SK-N-SH (cell line): ENCODE measurements around the gene CDCA3. TPM values are rescaled to one million over a fixed set of nuclear protein-coding genes. Genes with fewer than 3 reads are reported as not detected.

ENCODE experiments used
- CTCF ChIA-PET: fragments of 300-600, 350-600 bp; formaldehyde crosslinking; extraction: SDS; loops from one replicate; lab custom pipeline; 2021; lab: Yijun Ruan, JAX
- POLR2A ChIA-PET: fragments of 350-600 bp; sonication (Branson Sonifier 250); formaldehyde crosslinking; extraction: SDS; loops from one replicate; lab custom pipeline; 2020; ENCODE audit warnings: antibody characterized with exemption, inconsistent platforms; lab: Yijun Ruan, JAX
- DNase-seq: peaks from one replicate; pipeline ENCODE4 v3.0.0; 2012
- H2AFZ ChIP-seq: fragments of 200-600 bp; sonication (generic); 2 replicates; pipeline ENCODE4 v1.8.1; 2016; ENCODE audit warnings: antibody characterized with exemption, mild to moderate bottlenecking, low read depth
- H3F3A ChIP-seq: fragments of 200-600 bp; sonication (generic); replicated peaks from 2 replicates; pipeline ENCODE3; 2016; ENCODE audit warnings: antibody characterized with exemption, mild to moderate bottlenecking; ENCODE audit not compliant: insufficient read depth
- H3K27ac ChIP-seq, 2 experiments: fragments of 200-500 bp in 1 of 2; fragments of 200-600 bp in 1 of 2; sonication (Bioruptor generic) in 1 of 2; sonication (generic), shearing (Covaris generic) in 1 of 2; 2 replicates each; pipeline versions ENCODE4 v1.5.1 to v1.6.1; 2014 to 2016; ENCODE audit warnings: low read depth in 2 of 2, inconsistent platforms in 1 of 2, low read length in 1 of 2, mild to moderate bottlenecking in 1 of 2, mixed read lengths in 1 of 2
- H3K27me3 ChIP-seq: fragments of 200-600 bp; sonication (generic), shearing (Covaris generic); 2 replicates; pipeline ENCODE4 v1.6.1; 2016; ENCODE audit warnings: mixed run types; ENCODE audit not compliant: insufficient read depth
- H3K36me3 ChIP-seq, 2 experiments: fragments of 200-500 bp in 1 of 2; fragments of 200-600 bp in 1 of 2; sonication (Bioruptor generic) in 1 of 2; sonication (generic) in 1 of 2; replicated peaks in 1 of 2; 2 replicates each; pipeline versions ENCODE3 to v1.5.1; 2014 to 2016; ENCODE audit warnings: low read length in 1 of 2, mild to moderate bottlenecking in 1 of 2; ENCODE audit not compliant: insufficient read depth in 2 of 2, control insufficient read depth in 1 of 2
- H3K4me1 ChIP-seq, 2 experiments: fragments of 200-500 bp in 1 of 2; fragments of 200-600 bp in 1 of 2; sonication (Bioruptor generic) in 1 of 2; sonication (generic), shearing (Covaris generic) in 1 of 2; 2 replicates each; pipeline versions ENCODE4 v1.5.1 to v1.6.1; 2014 to 2016; ENCODE audit warnings: low read depth in 1 of 2, low read length in 1 of 2, mixed run types in 1 of 2; ENCODE audit not compliant: insufficient read depth in 2 of 2, control insufficient read depth in 1 of 2
- H3K4me2 ChIP-seq: fragments of 200-600 bp; sonication (generic), shearing (Covaris generic); 2 replicates; pipeline ENCODE4 v1.6.1; 2017; ENCODE audit warnings: mixed run types
- H3K4me3 ChIP-seq, 2 experiments: fragments of 200-500 bp in 1 of 2; fragments of 200-600 bp in 1 of 2; sonication (Bioruptor generic) in 1 of 2; sonication (generic), shearing (Covaris generic) in 1 of 2; 2 replicates each; pipeline versions ENCODE4 v1.5.1 to v1.8.1; 2014 to 2016; ENCODE audit warnings: low read depth in 2 of 2, inconsistent platforms in 1 of 2, low read length in 1 of 2, mild to moderate bottlenecking in 1 of 2, mixed read lengths in 1 of 2, moderate library complexity in 1 of 2
- H3K79me2 ChIP-seq: fragments of 200-600 bp; sonication (generic); 2 replicates; pipeline ENCODE4 v1.8.1; 2017; ENCODE audit warnings: mild to moderate bottlenecking; ENCODE audit not compliant: insufficient read depth
- H3K9ac ChIP-seq: fragments of 200-600 bp; sonication (generic); 2 replicates; pipeline ENCODE4 v1.6.1; 2017; ENCODE audit warnings: mixed run types
- H3K9me2 ChIP-seq: fragments of 200-600 bp; sonication (generic); 2 replicates; pipeline ENCODE4 v1.6.1; 2017; ENCODE audit warnings: mixed run types
- H3K9me3 ChIP-seq: fragments of 200-600 bp; sonication (generic); 2 replicates; pipeline ENCODE4 v1.6.1; 2017; ENCODE audit warnings: mixed run types, mild to moderate bottlenecking, moderate library complexity
- H4K20me1 ChIP-seq: fragments of 200-600 bp; sonication (generic); 2 replicates; pipeline ENCODE4 v1.6.1; 2017; ENCODE audit warnings: mild to moderate bottlenecking, mixed run types; ENCODE audit not compliant: insufficient read depth
- CHD2 ChIP-seq: fragments of 150-350 bp; IDR thresholded peaks from 2 replicates; pipeline ENCODE4 v1.6.1; 2018; ENCODE audit warnings: low read length; ENCODE audit not compliant: partially characterized antibody
- FOXM1 ChIP-seq: IDR thresholded peaks from 2 replicates; pipeline ENCODE4 v1.4.0; 2012; ENCODE audit warnings: low read depth, mild to moderate bottlenecking
- GABPA ChIP-seq: IDR thresholded peaks from 2 replicates; pipeline ENCODE4 v1.4.0; 2012; ENCODE audit warnings: low read depth, mild to moderate bottlenecking
- GATA2 ChIP-seq: sonication (generic); formaldehyde crosslinking; IDR thresholded peaks from 2 replicates; pipeline ENCODE4 v1.5.0; 2020; ENCODE audit warnings: mild to moderate bottlenecking, missing genetic modification reagents
- MEF2A ChIP-seq: IDR thresholded peaks from 2 replicates; pipeline ENCODE4 v1.4.0; 2012; ENCODE audit warnings: low read depth, borderline replicate concordance
- MXI1 ChIP-seq: IDR thresholded peaks from 2 replicates; pipeline ENCODE4 v1.6.1; 2012; ENCODE audit warnings: mild to moderate bottlenecking, low read depth, low read length, improper control_type of control experiment
- NRF1 ChIP-seq: IDR thresholded peaks from 2 replicates; pipeline ENCODE4 v1.6.1; 2012; ENCODE audit warnings: low read depth, mild to moderate bottlenecking, low read length
- RAD21 ChIP-seq: IDR thresholded peaks from 2 replicates; pipeline ENCODE4 v1.6.1; 2012; ENCODE audit warnings: mild to moderate bottlenecking, low read length
- RCOR1 ChIP-seq: fragments of 150-350 bp; IDR thresholded peaks from 2 replicates; pipeline ENCODE4 v1.6.1; 2017; ENCODE audit warnings: antibody characterized with exemption, low read length
- RFX5 ChIP-seq: IDR thresholded peaks from 2 replicates; pipeline ENCODE4 v1.6.1; 2012; ENCODE audit warnings: mild to moderate bottlenecking, improper control_type of control experiment, low read length
- RXRA ChIP-seq: IDR thresholded peaks from 2 replicates; pipeline ENCODE4 v1.4.0; 2012; ENCODE audit warnings: low read depth, mild to moderate bottlenecking, borderline replicate concordance
- SIN3A ChIP-seq: IDR thresholded peaks from 2 replicates; pipeline ENCODE4 v1.6.1; 2012; ENCODE audit warnings: low read depth, mild to moderate bottlenecking, low read length, moderate library complexity, borderline replicate concordance
- SMC3 ChIP-seq: IDR thresholded peaks from 2 replicates; pipeline ENCODE4 v1.6.1; 2012; ENCODE audit warnings: low read depth, low read length, improper control_type of control experiment
- TCF12 ChIP-seq: IDR thresholded peaks from 2 replicates; pipeline ENCODE4 v1.4.0; 2012
- TEAD4 ChIP-seq: IDR thresholded peaks from 2 replicates; pipeline ENCODE4 v1.4.0; 2012; ENCODE audit warnings: mild to moderate bottlenecking, borderline replicate concordance; ENCODE audit not compliant: insufficient read depth
- WGBS: methylation state at CpG from one replicate; pipeline ENCODE4 v1.1.6; 2017; ENCODE audit warnings: low lambda C conversion rate; 5-methylcytosine and 5-hydroxymethylcytosine counted together
- polyA plus RNA-seq, 3 experiments: library from polyadenylated mRNA; depleted of rRNA; stranded (reverse); fragments of >200 nt; gene quantifications; 2 replicates each; pipeline ENCODE4 v1.2.3, GENCODE V29; 2012
- TF ChIP-seq, protein P1 (sequence below): fragments of 150-350 bp; IDR thresholded peaks from 2 replicates; pipeline ENCODE4 v1.6.1; 2016; ENCODE audit warnings: mild to moderate bottlenecking, low read depth, low read length
- TF ChIP-seq, protein P2 (sequence below): IDR thresholded peaks from 2 replicates; pipeline ENCODE4 v1.6.1; 2012; ENCODE audit warnings: mild to moderate bottlenecking, low read depth, low read length, moderate library complexity
- TF ChIP-seq, protein P3 (sequence below): IDR thresholded peaks from 2 replicates; pipeline ENCODE4 v1.4.0; 2012; ENCODE audit warnings: low read depth, borderline replicate concordance
- TF ChIP-seq, protein P4 (sequence below): fragments of 150-350 bp; IDR thresholded peaks from 2 replicates; pipeline ENCODE4 v1.6.1; 2017; ENCODE audit warnings: antibody characterized with exemption, low read length, low read depth, borderline replicate concordance

Gene CDCA3
- polyA plus RNA-seq, 1 of the 3 experiments (the other 2 are of a cell fraction): 33.0 TPM

DNA sequence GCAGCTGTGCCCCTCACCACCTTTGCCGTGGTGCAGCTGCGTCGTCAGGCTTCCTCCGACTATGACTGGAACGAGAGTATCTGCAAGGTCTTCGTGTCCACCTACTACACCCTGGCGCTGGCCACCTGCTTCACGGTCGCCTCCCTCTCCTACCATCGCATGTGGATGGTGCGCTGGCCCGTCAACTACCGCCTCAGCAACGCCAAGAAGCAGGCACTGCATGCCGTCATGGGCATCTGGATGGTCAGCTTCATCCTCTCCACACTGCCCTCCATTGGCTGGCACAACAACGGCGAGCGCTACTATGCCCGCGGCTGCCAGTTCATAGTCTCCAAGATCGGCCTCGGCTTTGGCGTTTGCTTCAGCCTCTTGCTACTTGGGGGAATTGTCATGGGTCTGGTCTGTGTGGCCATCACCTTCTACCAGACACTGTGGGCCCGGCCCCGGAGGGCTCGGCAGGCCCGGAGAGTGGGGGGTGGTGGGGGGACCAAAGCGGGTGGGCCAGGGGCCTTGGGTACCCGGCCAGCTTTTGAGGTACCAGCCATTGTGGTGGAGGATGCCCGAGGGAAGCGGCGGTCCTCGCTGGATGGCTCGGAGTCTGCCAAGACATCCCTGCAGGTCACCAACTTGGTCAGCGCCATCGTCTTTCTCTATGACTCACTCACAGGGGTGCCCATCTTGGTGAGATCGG lies 26.9 kb downstream of the CDCA3 start (continued):
- TF ChIP-seq, protein P1, sequence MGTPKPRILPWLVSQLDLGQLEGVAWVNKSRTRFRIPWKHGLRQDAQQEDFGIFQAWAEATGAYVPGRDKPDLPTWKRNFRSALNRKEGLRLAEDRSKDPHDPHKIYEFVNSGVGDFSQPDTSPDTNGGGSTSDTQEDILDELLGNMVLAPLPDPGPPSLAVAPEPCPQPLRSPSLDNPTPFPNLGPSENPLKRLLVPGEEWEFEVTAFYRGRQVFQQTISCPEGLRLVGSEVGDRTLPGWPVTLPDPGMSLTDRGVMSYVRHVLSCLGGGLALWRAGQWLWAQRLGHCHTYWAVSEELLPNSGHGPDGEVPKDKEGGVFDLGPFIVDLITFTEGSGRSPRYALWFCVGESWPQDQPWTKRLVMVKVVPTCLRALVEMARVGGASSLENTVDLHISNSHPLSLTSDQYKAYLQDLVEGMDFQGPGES: no peak
- TF ChIP-seq TCF12: no peak
- TF ChIP-seq RAD21: no peak

DNA sequence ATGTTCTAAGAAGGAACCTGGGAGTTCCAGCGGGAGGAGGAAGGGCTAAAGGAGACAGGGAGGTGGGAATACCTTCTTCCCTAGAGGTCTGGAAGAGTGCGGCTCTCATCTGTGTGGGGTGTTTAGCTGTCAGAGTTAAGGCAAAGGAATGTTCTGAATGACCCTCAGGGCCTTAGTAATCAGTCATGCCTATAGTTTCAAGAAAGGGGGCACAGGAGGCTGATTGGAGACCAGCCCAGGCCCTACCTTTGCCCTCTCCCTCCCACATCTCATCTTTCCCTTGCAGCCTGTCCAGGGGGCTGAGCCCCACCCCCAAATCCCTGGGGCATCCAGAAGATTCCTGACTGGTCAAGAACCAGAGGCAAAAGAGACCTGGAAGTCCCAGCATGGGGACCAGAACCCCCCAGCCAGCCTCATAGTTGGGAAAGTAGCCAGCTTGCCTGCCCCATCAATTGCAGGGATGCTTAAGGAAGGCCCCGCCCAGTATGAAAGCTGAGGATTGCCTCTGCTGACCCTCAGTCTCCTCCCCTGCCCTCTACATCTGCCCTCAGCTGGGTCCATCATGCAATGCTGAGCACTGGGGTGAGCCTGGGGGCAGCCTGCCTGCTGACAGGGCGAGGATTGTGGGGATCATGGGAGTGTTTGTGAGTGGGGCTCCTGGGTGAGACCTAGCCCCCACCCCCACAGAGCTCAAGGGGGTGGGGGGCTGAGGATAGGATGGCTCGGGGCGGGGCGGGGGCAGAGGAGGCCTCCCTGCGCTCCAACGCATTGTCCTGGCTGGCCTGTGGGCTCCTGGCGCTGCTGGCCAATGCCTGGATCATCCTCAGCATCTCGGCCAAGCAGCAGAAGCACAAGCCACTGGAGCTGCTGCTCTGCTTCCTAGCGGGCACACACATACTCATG lies 27.7 kb downstream of the CDCA3 start:
- peaks cover 8% of the 10 kb centered on the region for H3F3A ChIP-seq
- 79% methylated on average over 3 of the region's 12 CpGs for WGBS
- no peak overlapping the region for H3K4me2 ChIP-seq
- DNase-seq: no peak
- H3K79me2 ChIP-seq: peaks cover 5% of the 10 kb centered on the region; the same call in 1 of the 2 replicates
- TF ChIP-seq TCF12 (no peak), SIN3A (no peak), TEAD4 (no peak), RXRA (no peak), CHD2 (no peak), NRF1 (no peak), MXI1 (no peak), GABPA (no peak), RFX5 (no peak), RAD21 (no peak), GATA2 (no peak), MEF2A (no peak), SMC3 (no peak), RCOR1 (no peak), FOXM1 (no peak)
- TF ChIP-seq, protein P1: no peak
- TF ChIP-seq, protein P2, sequence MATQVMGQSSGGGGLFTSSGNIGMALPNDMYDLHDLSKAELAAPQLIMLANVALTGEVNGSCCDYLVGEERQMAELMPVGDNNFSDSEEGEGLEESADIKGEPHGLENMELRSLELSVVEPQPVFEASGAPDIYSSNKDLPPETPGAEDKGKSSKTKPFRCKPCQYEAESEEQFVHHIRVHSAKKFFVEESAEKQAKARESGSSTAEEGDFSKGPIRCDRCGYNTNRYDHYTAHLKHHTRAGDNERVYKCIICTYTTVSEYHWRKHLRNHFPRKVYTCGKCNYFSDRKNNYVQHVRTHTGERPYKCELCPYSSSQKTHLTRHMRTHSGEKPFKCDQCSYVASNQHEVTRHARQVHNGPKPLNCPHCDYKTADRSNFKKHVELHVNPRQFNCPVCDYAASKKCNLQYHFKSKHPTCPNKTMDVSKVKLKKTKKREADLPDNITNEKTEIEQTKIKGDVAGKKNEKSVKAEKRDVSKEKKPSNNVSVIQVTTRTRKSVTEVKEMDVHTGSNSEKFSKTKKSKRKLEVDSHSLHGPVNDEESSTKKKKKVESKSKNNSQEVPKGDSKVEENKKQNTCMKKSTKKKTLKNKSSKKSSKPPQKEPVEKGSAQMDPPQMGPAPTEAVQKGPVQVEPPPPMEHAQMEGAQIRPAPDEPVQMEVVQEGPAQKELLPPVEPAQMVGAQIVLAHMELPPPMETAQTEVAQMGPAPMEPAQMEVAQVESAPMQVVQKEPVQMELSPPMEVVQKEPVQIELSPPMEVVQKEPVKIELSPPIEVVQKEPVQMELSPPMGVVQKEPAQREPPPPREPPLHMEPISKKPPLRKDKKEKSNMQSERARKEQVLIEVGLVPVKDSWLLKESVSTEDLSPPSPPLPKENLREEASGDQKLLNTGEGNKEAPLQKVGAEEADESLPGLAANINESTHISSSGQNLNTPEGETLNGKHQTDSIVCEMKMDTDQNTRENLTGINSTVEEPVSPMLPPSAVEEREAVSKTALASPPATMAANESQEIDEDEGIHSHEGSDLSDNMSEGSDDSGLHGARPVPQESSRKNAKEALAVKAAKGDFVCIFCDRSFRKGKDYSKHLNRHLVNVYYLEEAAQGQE: no peak
- TF ChIP-seq, protein P3, sequence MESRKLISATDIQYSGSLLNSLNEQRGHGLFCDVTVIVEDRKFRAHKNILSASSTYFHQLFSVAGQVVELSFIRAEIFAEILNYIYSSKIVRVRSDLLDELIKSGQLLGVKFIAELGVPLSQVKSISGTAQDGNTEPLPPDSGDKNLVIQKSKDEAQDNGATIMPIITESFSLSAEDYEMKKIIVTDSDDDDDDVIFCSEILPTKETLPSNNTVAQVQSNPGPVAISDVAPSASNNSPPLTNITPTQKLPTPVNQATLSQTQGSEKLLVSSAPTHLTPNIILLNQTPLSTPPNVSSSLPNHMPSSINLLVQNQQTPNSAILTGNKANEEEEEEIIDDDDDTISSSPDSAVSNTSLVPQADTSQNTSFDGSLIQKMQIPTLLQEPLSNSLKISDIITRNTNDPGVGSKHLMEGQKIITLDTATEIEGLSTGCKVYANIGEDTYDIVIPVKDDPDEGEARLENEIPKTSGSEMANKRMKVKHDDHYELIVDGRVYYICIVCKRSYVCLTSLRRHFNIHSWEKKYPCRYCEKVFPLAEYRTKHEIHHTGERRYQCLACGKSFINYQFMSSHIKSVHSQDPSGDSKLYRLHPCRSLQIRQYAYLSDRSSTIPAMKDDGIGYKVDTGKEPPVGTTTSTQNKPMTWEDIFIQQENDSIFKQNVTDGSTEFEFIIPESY: no peak
- TF ChIP-seq, protein P4, sequence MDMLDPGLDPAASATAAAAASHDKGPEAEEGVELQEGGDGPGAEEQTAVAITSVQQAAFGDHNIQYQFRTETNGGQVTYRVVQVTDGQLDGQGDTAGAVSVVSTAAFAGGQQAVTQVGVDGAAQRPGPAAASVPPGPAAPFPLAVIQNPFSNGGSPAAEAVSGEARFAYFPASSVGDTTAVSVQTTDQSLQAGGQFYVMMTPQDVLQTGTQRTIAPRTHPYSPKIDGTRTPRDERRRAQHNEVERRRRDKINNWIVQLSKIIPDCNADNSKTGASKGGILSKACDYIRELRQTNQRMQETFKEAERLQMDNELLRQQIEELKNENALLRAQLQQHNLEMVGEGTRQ: no peak
- no peaks in the 10 kb centered on the region for H3K36me3 ChIP-seq
- no peaks in the 10 kb centered on the region for H3K9me3 ChIP-seq
- H3K4me3 ChIP-seq: no peak overlapping the region
- H3K4me1 ChIP-seq: peaks cover 24 to 70% of the 10 kb centered on the region in 2 experiments; a peak in 3 of 4 replicates
- ChIA-PET CTCF (interaction anchor here (0.6 to 14.1 kb wide), 11 partner anchors 12 to 210 kb away, joined by 3 to 246 read pairs (median 24); partner anchors contain the start of genes CDCA3, GNB3, MLF2 and PTMS), POLR2A (interaction anchor here (0.6 to 7.0 kb wide), 4 partner anchors 14 to 140 kb away, joined by 3 to 46 read pairs (median 3); partner anchors contain the start of genes MLF2 and SPSB2)
- H3K9ac ChIP-seq: no peak overlapping the region
- no peak overlapping the region for H3K27ac ChIP-seq
- H3K9me2 ChIP-seq: no peaks in the 10 kb centered on the region
- no peaks in the 10 kb centered on the region for H3K27me3 ChIP-seq
- no peak overlapping the region for H2AFZ ChIP-seq
- H4K20me1 ChIP-seq: no peaks in the 10 kb centered on the region
